Measurements from ENCODE around the gene TM2D1. TPM values are rescaled to one million over a fixed set of nuclear protein-coding genes. Genes with fewer than 3 reads are reported as not detected.

The TM2D1 gene
- total RNA-seq, 1 experiment from 2014 or later: 27.2 TPM

DNA sequence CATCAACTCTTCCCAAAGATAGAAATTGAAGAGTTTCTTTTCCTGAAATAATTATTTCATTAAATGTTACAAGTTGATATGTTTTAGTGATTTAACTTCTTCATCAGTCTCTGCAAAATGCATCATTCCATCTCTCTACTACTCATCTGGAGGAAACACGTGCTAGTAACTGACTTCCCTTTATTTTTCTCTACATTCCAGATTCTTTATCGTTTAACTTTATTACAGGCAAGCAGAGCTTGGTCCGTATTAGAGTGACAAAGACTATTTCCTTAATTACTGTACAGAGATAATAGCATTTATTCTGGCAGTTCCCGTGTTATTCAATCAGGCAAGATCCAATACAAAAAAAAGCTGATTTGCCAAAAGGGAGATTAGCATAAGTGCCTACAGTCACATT, 88.6 kb downstream of the TM2D1 start:
- BruUV-seq (replicated peaks): no TSS peak
- Histone ChIP-seq H3K4me3 (ENCODE audit: low read depth, low read length, poor library complexity, severe bottlenecking) (no peak overlapping the region), H3K27ac (ENCODE audit: low read depth, low read length, poor library complexity, severe bottlenecking) (peak overlapping the region; percentile 45), H3K4me1 (ENCODE audit: insufficient read depth, low read length, poor library complexity, severe bottlenecking) (peaks cover 33% of the 10 kb centered on the region), H3K9me3 (ENCODE audit: low read depth, low read length, poor library complexity, severe bottlenecking) (no peaks in the 10 kb centered on the region), H3K36me3 (ENCODE audit: insufficient read depth, low read length, poor library complexity, severe bottlenecking) (no peaks in the 10 kb centered on the region), H3K27me3 (replicated peaks; ENCODE audit: insufficient read depth, low read depth, low read length, poor library complexity) (no peaks in the 10 kb centered on the region)
- no peak for TF ChIP-seq EZH2 (IDR thresholded peaks at IDR 0.05; ENCODE audit: borderline replicate concordance, low read depth, low read length, poor library complexity, severe bottlenecking)
- TF ChIP-seq, protein P1, sequence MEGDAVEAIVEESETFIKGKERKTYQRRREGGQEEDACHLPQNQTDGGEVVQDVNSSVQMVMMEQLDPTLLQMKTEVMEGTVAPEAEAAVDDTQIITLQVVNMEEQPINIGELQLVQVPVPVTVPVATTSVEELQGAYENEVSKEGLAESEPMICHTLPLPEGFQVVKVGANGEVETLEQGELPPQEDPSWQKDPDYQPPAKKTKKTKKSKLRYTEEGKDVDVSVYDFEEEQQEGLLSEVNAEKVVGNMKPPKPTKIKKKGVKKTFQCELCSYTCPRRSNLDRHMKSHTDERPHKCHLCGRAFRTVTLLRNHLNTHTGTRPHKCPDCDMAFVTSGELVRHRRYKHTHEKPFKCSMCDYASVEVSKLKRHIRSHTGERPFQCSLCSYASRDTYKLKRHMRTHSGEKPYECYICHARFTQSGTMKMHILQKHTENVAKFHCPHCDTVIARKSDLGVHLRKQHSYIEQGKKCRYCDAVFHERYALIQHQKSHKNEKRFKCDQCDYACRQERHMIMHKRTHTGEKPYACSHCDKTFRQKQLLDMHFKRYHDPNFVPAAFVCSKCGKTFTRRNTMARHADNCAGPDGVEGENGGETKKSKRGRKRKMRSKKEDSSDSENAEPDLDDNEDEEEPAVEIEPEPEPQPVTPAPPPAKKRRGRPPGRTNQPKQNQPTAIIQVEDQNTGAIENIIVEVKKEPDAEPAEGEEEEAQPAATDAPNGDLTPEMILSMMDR (conservative IDR thresholded peaks at IDR 0.05; ENCODE audit: low read depth, low read length): no peak
- intact Hi-C loops (cut with micrococcal nuclease; ENCODE audit: unreplicated experiment): no loop called here
- CTCF ChIA-PET: interaction anchor here (0.6 kb wide), 1 partner anchor 38 kb away, joined by 6 read pairs; no protein-coding TSS in a partner anchor
- POLR2A ChIA-PET (ENCODE audit: low non-redundant PET): no interaction called here
- peak; percentile 41 for DNase-seq (ENCODE audit: low spot score)

DNA sequence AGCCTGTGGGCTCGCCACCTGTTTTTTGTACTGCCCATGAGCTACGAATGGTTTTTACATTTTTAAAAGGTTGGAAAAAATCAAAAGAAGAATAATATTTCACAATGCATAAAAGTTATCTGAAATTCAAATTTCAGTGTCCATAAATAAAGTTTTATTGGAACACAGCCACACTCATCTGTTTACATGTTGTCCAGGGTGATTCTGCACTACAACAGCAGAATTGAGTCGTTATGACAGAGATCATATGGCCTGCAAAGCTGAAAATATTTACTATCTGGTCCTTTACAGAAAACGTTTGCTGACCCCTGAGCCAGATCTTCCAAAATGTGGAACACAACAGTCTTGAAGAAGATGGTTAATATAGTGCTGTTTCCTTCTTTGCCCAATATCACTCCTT, 89.4 kb downstream of the TM2D1 start:
- DNase-seq (ENCODE audit: low spot score): no peak

DNA sequence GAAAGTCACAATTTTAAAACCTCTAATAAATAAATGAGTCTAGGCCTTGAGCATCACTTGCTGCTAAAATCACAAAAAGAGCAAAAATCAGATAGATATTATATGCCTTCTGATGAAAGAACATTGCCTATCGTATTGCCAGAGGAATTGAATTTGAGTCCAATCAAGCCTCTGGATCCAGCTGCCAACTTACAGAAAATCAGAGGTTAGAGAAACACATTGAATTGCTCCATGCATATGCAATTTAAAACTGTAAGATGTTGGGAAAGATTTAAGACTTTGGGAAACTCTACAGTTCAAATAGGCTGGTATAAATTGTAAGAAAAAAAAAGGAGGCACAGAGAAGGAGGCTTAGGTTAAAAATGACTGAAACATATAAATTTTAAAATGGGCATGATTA, 93.5 kb downstream of the TM2D1 start:
- ChIA-PET POLR2A (ENCODE audit: low non-redundant PET) (no interaction called here), CTCF (no interaction called here)
- Histone ChIP-seq H3K36me3 (ENCODE audit: insufficient read depth, low read length, poor library complexity, severe bottlenecking) (no peaks in the 10 kb centered on the region), H3K27ac (ENCODE audit: low read depth, low read length, poor library complexity, severe bottlenecking) (no peak overlapping the region), H3K4me3 (ENCODE audit: low read depth, low read length, poor library complexity, severe bottlenecking) (no peak overlapping the region), H3K4me1 (ENCODE audit: insufficient read depth, low read length, poor library complexity, severe bottlenecking) (peaks cover 9% of the 10 kb centered on the region), H3K27me3 (replicated peaks; ENCODE audit: insufficient read depth, low read depth, low read length, poor library complexity) (no peaks in the 10 kb centered on the region), H3K9me3 (ENCODE audit: low read depth, low read length, poor library complexity, severe bottlenecking) (no peaks in the 10 kb centered on the region)
- BruUV-seq (replicated peaks): no TSS peak
- TF ChIP-seq EZH2 (IDR thresholded peaks at IDR 0.05; ENCODE audit: borderline replicate concordance, low read depth, low read length, poor library complexity, severe bottlenecking): no peak
- TF ChIP-seq, protein P1 (conservative IDR thresholded peaks at IDR 0.05; ENCODE audit: low read depth, low read length): no peak
- DNase-seq (ENCODE audit: low spot score): no peak
- intact Hi-C loops (cut with micrococcal nuclease; ENCODE audit: unreplicated experiment): no loop called here

More for the DNA sequence above, 89.4 kb downstream of the TM2D1 start:
- Histone ChIP-seq H3K9me3 (ENCODE audit: low read depth, low read length, poor library complexity, severe bottlenecking) (no peaks in the 10 kb centered on the region), H3K4me3 (ENCODE audit: low read depth, low read length, poor library complexity, severe bottlenecking) (no peak overlapping the region), H3K4me1 (ENCODE audit: insufficient read depth, low read length, poor library complexity, severe bottlenecking) (peaks cover 30% of the 10 kb centered on the region), H3K36me3 (ENCODE audit: insufficient read depth, low read length, poor library complexity, severe bottlenecking) (no peaks in the 10 kb centered on the region), H3K27me3 (replicated peaks; ENCODE audit: insufficient read depth, low read depth, low read length, poor library complexity) (no peaks in the 10 kb centered on the region), H3K27ac (ENCODE audit: low read depth, low read length, poor library complexity, severe bottlenecking) (no peak overlapping the region)
- ChIA-PET POLR2A (ENCODE audit: low non-redundant PET) (no interaction called here), CTCF (no interaction called here)
- intact Hi-C loops (cut with micrococcal nuclease; ENCODE audit: unreplicated experiment): no loop called here
- no TSS peak for BruUV-seq (replicated peaks)
- TF ChIP-seq EZH2 (IDR thresholded peaks at IDR 0.05; ENCODE audit: borderline replicate concordance, low read depth, low read length, poor library complexity, severe bottlenecking): no peak
- TF ChIP-seq, protein P1 (conservative IDR thresholded peaks at IDR 0.05; ENCODE audit: low read depth, low read length): no peak

Other genes with a start within 250 kb of the TM2D1 start
- 6.6 and 8.2 TPM in 2 replicates for gene PATJ, start 17.3 kb upstream of the TM2D1 start, total RNA-seq (2021)

Data from A673 (cell line).